ENCODE measurements around the gene KDM4D.

KDM4D gene

GRCh38 chr11:95005642-95006041 is 32.1 kb downstream of the KDM4D start (continued):
- TF ChIP-seq TOX (CRISPR knock-in tag; IDR thresholded peaks at IDR 0.05; ENCODE audit: borderline replicate concordance), result no peak
- TF ChIP-seq ZFP3 (CRISPR knock-in tag; IDR thresholded peaks at IDR 0.05), result no peak
- TF ChIP-seq, protein P1, sequence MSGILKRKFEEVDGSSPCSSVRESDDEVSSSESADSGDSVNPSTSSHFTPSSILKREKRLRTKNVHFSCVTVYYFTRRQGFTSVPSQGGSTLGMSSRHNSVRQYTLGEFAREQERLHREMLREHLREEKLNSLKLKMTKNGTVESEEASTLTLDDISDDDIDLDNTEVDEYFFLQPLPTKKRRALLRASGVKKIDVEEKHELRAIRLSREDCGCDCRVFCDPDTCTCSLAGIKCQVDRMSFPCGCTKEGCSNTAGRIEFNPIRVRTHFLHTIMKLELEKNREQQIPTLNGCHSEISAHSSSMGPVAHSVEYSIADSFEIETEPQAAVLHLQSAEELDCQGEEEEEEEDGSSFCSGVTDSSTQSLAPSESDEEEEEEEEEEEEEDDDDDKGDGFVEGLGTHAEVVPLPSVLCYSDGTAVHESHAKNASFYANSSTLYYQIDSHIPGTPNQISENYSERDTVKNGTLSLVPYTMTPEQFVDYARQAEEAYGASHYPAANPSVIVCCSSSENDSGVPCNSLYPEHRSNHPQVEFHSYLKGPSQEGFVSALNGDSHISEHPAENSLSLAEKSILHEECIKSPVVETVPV (CRISPR knock-in tag; IDR thresholded peaks at IDR 0.05), result no peak
- TF ChIP-seq OSR1 (CRISPR knock-in tag; IDR thresholded peaks at IDR 0.05), result no peak

GRCh38 chr11:95011376-95011775 is 37.9 kb downstream of the KDM4D start:
- TF ChIP-seq CREB5 (CRISPR knock-in tag; IDR thresholded peaks at IDR 0.05; ENCODE audit: low read depth), result no peak
- TF ChIP-seq BACH2 (CRISPR knock-in tag; IDR thresholded peaks at IDR 0.05; ENCODE audit: borderline replicate concordance), result no peak
- TF ChIP-seq TCF4 (CRISPR knock-in tag; IDR thresholded peaks at IDR 0.05; ENCODE audit: borderline replicate concordance), result no peak
- no peak for TF ChIP-seq ARNTL (CRISPR knock-in tag; IDR thresholded peaks at IDR 0.05; ENCODE audit: borderline replicate concordance, low read depth)
- no peak for TF ChIP-seq TOX (CRISPR knock-in tag; IDR thresholded peaks at IDR 0.05; ENCODE audit: borderline replicate concordance)
- no peak for TF ChIP-seq SNAI2 (CRISPR knock-in tag; IDR thresholded peaks at IDR 0.05)
- TF ChIP-seq GLIS3 (CRISPR knock-in tag; IDR thresholded peaks at IDR 0.05), result no peak
- TF ChIP-seq OSR1 (CRISPR knock-in tag; IDR thresholded peaks at IDR 0.05), result no peak
- TF ChIP-seq CSDC2 (CRISPR knock-in tag; IDR thresholded peaks at IDR 0.05), result no peak
- no peak for TF ChIP-seq ZNF70 (CRISPR knock-in tag; IDR thresholded peaks at IDR 0.05)
- no peak for TF ChIP-seq ZC3H10 (CRISPR knock-in tag; IDR thresholded peaks at IDR 0.05)
- TF ChIP-seq ESRRG (CRISPR knock-in tag; IDR thresholded peaks at IDR 0.05), result no peak
- no peak for ATAC-seq

DNA sequence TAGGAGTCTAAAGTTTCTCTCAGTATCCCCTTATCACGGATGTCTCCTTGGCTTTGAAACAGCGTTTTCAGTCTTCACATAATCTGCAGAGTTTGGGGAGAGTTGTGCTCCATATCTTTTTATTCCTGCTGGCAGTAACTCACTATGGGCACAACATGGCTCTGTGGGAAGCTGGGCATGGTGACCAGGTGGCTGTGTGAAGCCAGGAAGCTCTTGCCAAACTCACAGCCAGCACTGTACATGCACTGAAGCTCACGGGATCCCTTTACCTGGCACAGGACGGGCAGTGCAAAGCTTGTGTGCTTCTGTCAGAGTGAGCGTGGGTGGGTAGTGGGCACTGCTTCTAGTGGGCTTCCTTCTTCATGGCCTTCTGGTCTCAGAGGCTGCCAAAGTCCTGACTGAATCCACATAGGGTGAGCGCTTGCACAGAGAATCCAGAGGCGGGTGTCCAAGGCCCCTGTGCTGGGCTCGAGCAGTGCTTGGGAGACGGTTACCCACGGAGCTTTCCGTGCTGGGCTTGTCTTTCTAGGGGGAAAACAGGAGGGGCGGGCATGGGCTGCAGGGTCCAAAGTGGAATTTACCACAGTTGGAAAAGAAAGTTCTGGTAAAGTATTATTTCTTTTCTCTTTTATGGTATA is 40.8 kb downstream of the KDM4D start:
- ATAC-seq, result no peak
- TF ChIP-seq PATZ1 (CRISPR knock-in tag; IDR thresholded peaks at IDR 0.05; ENCODE audit: borderline replicate concordance) (no peak), RARB (CRISPR knock-in tag; IDR thresholded peaks at IDR 0.05) (no peak), ARNTL (CRISPR knock-in tag; IDR thresholded peaks at IDR 0.05; ENCODE audit: borderline replicate concordance, low read depth) (no peak), ZFP3 (CRISPR knock-in tag; IDR thresholded peaks at IDR 0.05) (no peak), ZNF565 (CRISPR knock-in tag; conservative IDR thresholded peaks at IDR 0.05; ENCODE audit: low read depth) (no peak), ZFP30 (CRISPR knock-in tag; IDR thresholded peaks at IDR 0.05) (no peak), ESRRG (CRISPR knock-in tag; IDR thresholded peaks at IDR 0.05) (no peak), TCF4 (CRISPR knock-in tag; IDR thresholded peaks at IDR 0.05; ENCODE audit: borderline replicate concordance) (no peak), OSR1 (CRISPR knock-in tag; IDR thresholded peaks at IDR 0.05) (no peak)
- TF ChIP-seq, protein P1 (CRISPR knock-in tag; IDR thresholded peaks at IDR 0.05), result no peak
- TF ChIP-seq, protein P2, sequence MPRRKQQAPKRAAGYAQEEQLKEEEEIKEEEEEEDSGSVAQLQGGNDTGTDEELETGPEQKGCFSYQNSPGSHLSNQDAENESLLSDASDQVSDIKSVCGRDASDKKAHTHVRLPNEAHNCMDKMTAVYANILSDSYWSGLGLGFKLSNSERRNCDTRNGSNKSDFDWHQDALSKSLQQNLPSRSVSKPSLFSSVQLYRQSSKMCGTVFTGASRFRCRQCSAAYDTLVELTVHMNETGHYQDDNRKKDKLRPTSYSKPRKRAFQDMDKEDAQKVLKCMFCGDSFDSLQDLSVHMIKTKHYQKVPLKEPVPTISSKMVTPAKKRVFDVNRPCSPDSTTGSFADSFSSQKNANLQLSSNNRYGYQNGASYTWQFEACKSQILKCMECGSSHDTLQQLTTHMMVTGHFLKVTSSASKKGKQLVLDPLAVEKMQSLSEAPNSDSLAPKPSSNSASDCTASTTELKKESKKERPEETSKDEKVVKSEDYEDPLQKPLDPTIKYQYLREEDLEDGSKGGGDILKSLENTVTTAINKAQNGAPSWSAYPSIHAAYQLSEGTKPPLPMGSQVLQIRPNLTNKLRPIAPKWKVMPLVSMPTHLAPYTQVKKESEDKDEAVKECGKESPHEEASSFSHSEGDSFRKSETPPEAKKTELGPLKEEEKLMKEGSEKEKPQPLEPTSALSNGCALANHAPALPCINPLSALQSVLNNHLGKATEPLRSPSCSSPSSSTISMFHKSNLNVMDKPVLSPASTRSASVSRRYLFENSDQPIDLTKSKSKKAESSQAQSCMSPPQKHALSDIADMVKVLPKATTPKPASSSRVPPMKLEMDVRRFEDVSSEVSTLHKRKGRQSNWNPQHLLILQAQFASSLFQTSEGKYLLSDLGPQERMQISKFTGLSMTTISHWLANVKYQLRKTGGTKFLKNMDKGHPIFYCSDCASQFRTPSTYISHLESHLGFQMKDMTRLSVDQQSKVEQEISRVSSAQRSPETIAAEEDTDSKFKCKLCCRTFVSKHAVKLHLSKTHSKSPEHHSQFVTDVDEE (CRISPR knock-in tag; IDR thresholded peaks at IDR 0.05), result no peak

Data from SK-N-SH treated with all-trans-retinoic acid at 6 μM for 48 hours (cell line).